Smooth muscle cell (in vitro differentiated cells): ENCODE measurements around the gene HTRA1. TPM values are rescaled to one million over a fixed set of nuclear protein-coding genes. Genes with fewer than 3 reads are reported as not detected.

ENCODE experiments used
- DNase-seq: peaks from one replicate; lab custom pipeline; 2025; ENCODE audit not compliant: unreplicated experiment; lab: John Stamatoyannopoulos, UW
- H2AFZ ChIP-seq: fragments of 200-600 bp; sonication (generic); 2 replicates; pipeline ENCODE4 v1.6.0; 2016; ENCODE audit warnings: antibody characterized with exemption, low read depth, mild to moderate bottlenecking
- H3F3A ChIP-seq: fragments of 200-600 bp; sonication (generic); 2 replicates; pipeline ENCODE4 v1.6.0; 2017; ENCODE audit warnings: antibody characterized with exemption, low read depth
- H3K27ac ChIP-seq: fragments of 200-600 bp; sonication (generic); 2 replicates; pipeline ENCODE4 v1.5.1; 2016; ENCODE audit warnings: low read depth, mild to moderate bottlenecking
- H3K27me3 ChIP-seq: fragments of 200-600 bp; sonication (generic); 2 replicates; pipeline ENCODE4 v1.6.1; 2016; ENCODE audit warnings: low read depth, mild to moderate bottlenecking
- H3K36me3 ChIP-seq: fragments of 200-600 bp; sonication (generic); 2 replicates; pipeline ENCODE4 v1.5.1; 2016; ENCODE audit warnings: low read depth
- H3K4me1 ChIP-seq: fragments of 200-600 bp; sonication (generic); 2 replicates; pipeline ENCODE4 v1.5.1; 2016; ENCODE audit warnings: low read depth
- H3K4me2 ChIP-seq: fragments of 200-600 bp; sonication (generic); 2 replicates; pipeline ENCODE4 v1.6.0; 2016; ENCODE audit warnings: mild to moderate bottlenecking
- H3K4me3 ChIP-seq: fragments of 200-600 bp; sonication (generic); 2 replicates; pipeline ENCODE4 v1.5.1; 2016; ENCODE audit warnings: mild to moderate bottlenecking
- H3K79me2 ChIP-seq: fragments of 200-600 bp; sonication (generic); 2 replicates; pipeline ENCODE4 v1.6.0; 2016; ENCODE audit warnings: low read depth, mild to moderate bottlenecking
- H3K9ac ChIP-seq: fragments of 200-600 bp; sonication (generic); 2 replicates; pipeline ENCODE4 v1.6.0; 2016; ENCODE audit warnings: low read depth
- H3K9me3 ChIP-seq: fragments of 200-600 bp; sonication (generic); replicated peaks from 2 replicates; pipeline ENCODE4 v1.5.1; 2016; ENCODE audit warnings: low read depth
- H4K20me1 ChIP-seq: fragments of 200-600 bp; sonication (generic); 2 replicates; pipeline ENCODE4 v1.6.0; 2016; ENCODE audit warnings: low read depth
- WGBS: methylation state at CpG from one replicate; pipeline ENCODE4 v1.1.7; 2016; ENCODE audit warnings: low lambda C conversion rate; 5-methylcytosine and 5-hydroxymethylcytosine counted together
- polyA plus RNA-seq: library from polyadenylated mRNA; unstranded; fragments of >200 nt; fragmentation: Nextera tagmentation; extraction: Ambion mirVana; gene quantifications from 2 replicates; pipeline ENCODE4 v1.2.1, GENCODE V29; 2016
- total RNA-seq: library from RNA; depleted of rRNA; stranded (reverse); fragments of >200 nt; gene quantifications from 2 replicates; pipeline ENCODE4 v1.2.3, GENCODE V29; 2014
- TF ChIP-seq, protein P1 (sequence below): fragments of 200-600 bp; sonication (generic); IDR thresholded peaks from 2 replicates; pipeline ENCODE4 v1.5.1; 2017; ENCODE audit warnings: borderline replicate concordance, mild to moderate bottlenecking, antibody characterized with exemption; ENCODE audit not compliant: insufficient read depth, poor library complexity, severe bottlenecking

HTRA1 gene
- total and polyA plus RNA-seq, 2 experiments from 2014 or later: 175 to 257 TPM

DNA sequence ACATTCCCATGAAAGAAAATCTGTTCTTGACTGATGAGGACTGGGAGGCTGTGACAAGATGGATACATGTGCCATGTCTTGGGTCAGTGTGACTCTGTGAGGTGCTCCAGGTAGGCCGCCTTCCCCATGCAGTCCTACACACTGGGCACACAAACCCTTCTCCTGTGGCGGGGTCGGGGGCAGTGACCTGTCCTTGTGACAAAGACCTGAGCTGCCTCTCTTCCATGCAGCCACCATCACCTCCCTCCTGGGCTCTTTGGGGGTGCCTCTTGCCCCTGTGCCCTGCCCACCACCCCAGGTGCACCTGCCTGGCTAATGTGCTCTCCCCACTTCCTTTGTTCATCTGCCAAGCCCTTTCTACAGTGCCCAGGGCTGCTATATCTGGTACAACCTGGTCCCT lies 63.5 kb downstream of the HTRA1 start:
- Histone ChIP-seq H3K79me2 (no peaks in the 10 kb centered on the region), H3K4me1 (no peaks in the 10 kb centered on the region), H3K27ac (no peak overlapping the region), H4K20me1 (no peaks in the 10 kb centered on the region), H3K4me3 (no peak overlapping the region), H2AFZ (no peak overlapping the region), H3K9me3 (no peaks in the 10 kb centered on the region), H3F3A (no peaks in the 10 kb centered on the region), H3K27me3 (no peaks in the 10 kb centered on the region), H3K9ac (no peak overlapping the region), H3K4me2 (no peak overlapping the region), H3K36me3 (no peaks in the 10 kb centered on the region)
- WGBS: 96% methylated on average over 3 of the region's 3 CpGs
- DNase-seq: no peak
- TF ChIP-seq, protein P1, sequence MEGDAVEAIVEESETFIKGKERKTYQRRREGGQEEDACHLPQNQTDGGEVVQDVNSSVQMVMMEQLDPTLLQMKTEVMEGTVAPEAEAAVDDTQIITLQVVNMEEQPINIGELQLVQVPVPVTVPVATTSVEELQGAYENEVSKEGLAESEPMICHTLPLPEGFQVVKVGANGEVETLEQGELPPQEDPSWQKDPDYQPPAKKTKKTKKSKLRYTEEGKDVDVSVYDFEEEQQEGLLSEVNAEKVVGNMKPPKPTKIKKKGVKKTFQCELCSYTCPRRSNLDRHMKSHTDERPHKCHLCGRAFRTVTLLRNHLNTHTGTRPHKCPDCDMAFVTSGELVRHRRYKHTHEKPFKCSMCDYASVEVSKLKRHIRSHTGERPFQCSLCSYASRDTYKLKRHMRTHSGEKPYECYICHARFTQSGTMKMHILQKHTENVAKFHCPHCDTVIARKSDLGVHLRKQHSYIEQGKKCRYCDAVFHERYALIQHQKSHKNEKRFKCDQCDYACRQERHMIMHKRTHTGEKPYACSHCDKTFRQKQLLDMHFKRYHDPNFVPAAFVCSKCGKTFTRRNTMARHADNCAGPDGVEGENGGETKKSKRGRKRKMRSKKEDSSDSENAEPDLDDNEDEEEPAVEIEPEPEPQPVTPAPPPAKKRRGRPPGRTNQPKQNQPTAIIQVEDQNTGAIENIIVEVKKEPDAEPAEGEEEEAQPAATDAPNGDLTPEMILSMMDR: no peak

GRCh38 chr10:122525788-122526187 lies 64.4 kb downstream of the HTRA1 start:
- Histone ChIP-seq H3K79me2 (no peaks in the 10 kb centered on the region), H3K4me2 (no peak overlapping the region), H3F3A (no peaks in the 10 kb centered on the region), H3K27me3 (no peaks in the 10 kb centered on the region), H4K20me1 (no peaks in the 10 kb centered on the region), H3K27ac (no peak overlapping the region), H3K4me3 (no peak overlapping the region), H3K36me3 (no peaks in the 10 kb centered on the region), H3K4me1 (no peaks in the 10 kb centered on the region), H3K9ac (no peak overlapping the region), H3K9me3 (no peaks in the 10 kb centered on the region), H2AFZ (no peak overlapping the region)
- TF ChIP-seq, protein P1: no peak
- no peak for DNase-seq
- 60% methylated on average over 6 of the region's 6 CpGs for WGBS

GRCh38 chr10:122526892-122527291 lies 65.5 kb downstream of the HTRA1 start:
- no peaks in the 10 kb centered on the region for H3F3A ChIP-seq
- no peaks in the 10 kb centered on the region for H3K9me3 ChIP-seq
- WGBS: 86% methylated on average over 5 of the region's 5 CpGs
- H3K79me2 ChIP-seq: no peaks in the 10 kb centered on the region
- H2AFZ ChIP-seq: no peak overlapping the region
- TF ChIP-seq, protein P1: no peak
- H4K20me1 ChIP-seq: no peaks in the 10 kb centered on the region
- no peak for DNase-seq
- H3K4me3 ChIP-seq: no peak overlapping the region
- H3K4me1 ChIP-seq: no peaks in the 10 kb centered on the region
- H3K4me2 ChIP-seq: no peak overlapping the region
- no peak overlapping the region for H3K27ac ChIP-seq
- no peaks in the 10 kb centered on the region for H3K36me3 ChIP-seq
- H3K9ac ChIP-seq: no peak overlapping the region
- H3K27me3 ChIP-seq: no peaks in the 10 kb centered on the region

DNA sequence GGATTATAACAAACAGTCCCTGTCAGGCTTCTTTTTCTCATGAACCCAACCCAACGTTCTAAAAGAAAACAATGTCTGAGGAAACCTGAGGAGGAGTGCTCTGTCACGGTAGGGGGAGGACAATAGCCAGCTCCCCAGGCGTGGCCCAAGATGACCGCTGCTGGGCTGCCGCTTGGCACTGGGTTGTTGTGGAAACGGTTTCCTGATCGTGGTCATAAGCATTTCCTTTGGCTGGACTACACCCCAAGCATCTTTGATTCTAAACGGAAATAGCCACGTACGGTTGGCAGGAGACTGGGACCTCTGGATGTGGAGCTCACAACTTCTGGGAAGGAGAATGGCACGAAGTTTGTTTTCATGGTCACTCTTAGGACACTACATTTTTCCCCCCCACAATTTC lies 68.8 kb downstream of the HTRA1 start:
- H3K9ac ChIP-seq: no peak overlapping the region
- no peak overlapping the region for H3K4me3 ChIP-seq
- no peak for DNase-seq
- WGBS: 94% methylated on average over 11 of the region's 11 CpGs
- H3K27me3 ChIP-seq: no peaks in the 10 kb centered on the region
- H2AFZ ChIP-seq: no peak overlapping the region
- H4K20me1 ChIP-seq: no peaks in the 10 kb centered on the region
- no peaks in the 10 kb centered on the region for H3K4me1 ChIP-seq
- TF ChIP-seq, protein P1: no peak
- no peaks in the 10 kb centered on the region for H3K36me3 ChIP-seq
- H3K27ac ChIP-seq: no peak overlapping the region
- no peak overlapping the region for H3K4me2 ChIP-seq
- H3K9me3 ChIP-seq: no peaks in the 10 kb centered on the region
- H3F3A ChIP-seq: no peaks in the 10 kb centered on the region
- no peaks in the 10 kb centered on the region for H3K79me2 ChIP-seq
